Measurements from ENCODE around the gene C7. TPM values are rescaled to one million over a fixed set of nuclear protein-coding genes. Genes with fewer than 3 reads are reported as not detected.
"Not testable (repeated sequence)": the region's sequence is repeated elsewhere in the genome, so short reads cannot be mapped to it uniquely, and the experiment has no call there.

The C7 gene
- total RNA-seq, 6 experiments from 2014 or later = 49.0 to 191 (median 90.0) TPM

GRCh38 chr5:40871177-40871576 lies 38.1 kb upstream of the C7 start:
- no peak for ATAC-seq
- H3K4me1 ChIP-seq = no peaks in the 10 kb centered on the region
- H3K9me3 ChIP-seq = peaks cover 0 to 2% (median 0%) of the 10 kb centered on the region in 4 donors
- H3K27me3 ChIP-seq = no peaks in the 10 kb centered on the region
- no peak for TF ChIP-seq POLR2A (IDR thresholded peaks at IDR 0.05)
- 68% methylated on average over 4 of the region's 4 CpGs for WGBS (ENCODE audit: insufficient coverage, low coverage, low lambda C conversion rate, missing lambda C conversion rate)
- H3K27ac ChIP-seq = no peak overlapping the region
- no peak for DNase-seq
- no peak overlapping the region for H3K4me3 ChIP-seq
- H3K36me3 ChIP-seq = no peaks in the 10 kb centered on the region
- intact Hi-C loops (cut with DNase I) = no loop called here

DNA sequence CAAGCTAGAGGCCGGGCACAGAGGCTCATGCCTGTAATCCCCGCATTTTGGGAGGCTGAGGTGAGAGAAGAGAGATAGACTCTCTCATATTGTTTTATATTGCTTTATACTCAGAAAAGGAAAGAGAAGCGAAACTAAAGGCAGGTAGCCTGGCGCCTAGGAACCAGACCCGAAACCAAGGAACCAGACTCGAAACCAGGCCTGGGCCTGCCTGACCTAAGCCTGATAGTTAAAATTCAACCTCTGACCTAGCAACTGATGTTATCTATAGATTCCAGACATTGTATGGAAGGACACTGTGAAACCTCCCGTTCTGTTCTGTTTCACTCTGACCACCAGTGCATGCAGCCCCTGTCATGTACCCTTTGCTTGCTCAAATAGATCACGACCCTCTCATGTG lies 37.0 kb upstream of the C7 start:
- H3K27me3 ChIP-seq; DNase-seq; H3K36me3 ChIP-seq; H3K9me3 ChIP-seq; H3K4me3 ChIP-seq; ATAC-seq; H3K27ac ChIP-seq; intact Hi-C loops (cut with DNase I); H3K4me1 ChIP-seq: not testable (repeated sequence)
- WGBS (ENCODE audit: insufficient coverage, low coverage, low lambda C conversion rate, missing lambda C conversion rate) = 90% methylated on average over 6 of the region's 8 CpGs

DNA sequence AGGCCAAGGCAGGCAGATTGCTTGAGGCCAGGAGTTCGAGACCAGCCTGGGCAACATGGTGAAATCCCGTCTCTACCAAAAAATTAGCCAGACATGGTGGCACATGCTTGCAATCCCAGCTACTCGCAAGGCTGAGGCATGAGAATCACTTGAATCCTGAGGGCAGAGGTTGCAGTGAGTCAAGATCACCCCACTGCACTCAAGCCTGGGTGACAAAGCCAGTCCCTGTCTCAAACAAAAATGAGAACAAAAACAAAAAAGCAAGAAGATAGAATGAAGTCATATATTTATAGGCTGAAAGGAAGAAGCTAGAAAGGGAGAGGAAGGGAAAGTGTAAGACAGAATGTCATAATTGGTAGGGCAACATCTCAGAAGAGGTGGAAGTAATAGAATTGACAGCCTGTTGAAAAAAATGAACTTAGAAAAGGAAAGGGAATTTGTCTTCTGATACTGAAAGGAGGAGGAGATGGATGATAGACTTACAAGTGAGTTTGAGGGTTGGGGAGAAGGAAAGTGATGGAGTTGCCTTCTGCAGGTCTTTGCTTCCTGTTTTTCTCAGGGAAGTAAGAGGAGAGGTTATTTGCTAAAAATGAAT lies 35.9 kb upstream of the C7 start:
- Histone ChIP-seq H3K27ac (no peak overlapping the region), H3K4me1 (no peaks in the 10 kb centered on the region), H3K9me3 (peaks cover 0 to 2% (median 0%) of the 10 kb centered on the region in 4 donors), H3K36me3 (no peaks in the 10 kb centered on the region), H3K27me3 (no peaks in the 10 kb centered on the region), H3K4me3 (no peak overlapping the region)
- WGBS (ENCODE audit: insufficient coverage, low coverage, low lambda C conversion rate, missing lambda C conversion rate) = 94% methylated on average over 3 of the region's 3 CpGs
- no peak for ATAC-seq
- no peak for DNase-seq
- TF ChIP-seq, protein P1, sequence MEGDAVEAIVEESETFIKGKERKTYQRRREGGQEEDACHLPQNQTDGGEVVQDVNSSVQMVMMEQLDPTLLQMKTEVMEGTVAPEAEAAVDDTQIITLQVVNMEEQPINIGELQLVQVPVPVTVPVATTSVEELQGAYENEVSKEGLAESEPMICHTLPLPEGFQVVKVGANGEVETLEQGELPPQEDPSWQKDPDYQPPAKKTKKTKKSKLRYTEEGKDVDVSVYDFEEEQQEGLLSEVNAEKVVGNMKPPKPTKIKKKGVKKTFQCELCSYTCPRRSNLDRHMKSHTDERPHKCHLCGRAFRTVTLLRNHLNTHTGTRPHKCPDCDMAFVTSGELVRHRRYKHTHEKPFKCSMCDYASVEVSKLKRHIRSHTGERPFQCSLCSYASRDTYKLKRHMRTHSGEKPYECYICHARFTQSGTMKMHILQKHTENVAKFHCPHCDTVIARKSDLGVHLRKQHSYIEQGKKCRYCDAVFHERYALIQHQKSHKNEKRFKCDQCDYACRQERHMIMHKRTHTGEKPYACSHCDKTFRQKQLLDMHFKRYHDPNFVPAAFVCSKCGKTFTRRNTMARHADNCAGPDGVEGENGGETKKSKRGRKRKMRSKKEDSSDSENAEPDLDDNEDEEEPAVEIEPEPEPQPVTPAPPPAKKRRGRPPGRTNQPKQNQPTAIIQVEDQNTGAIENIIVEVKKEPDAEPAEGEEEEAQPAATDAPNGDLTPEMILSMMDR (IDR thresholded peaks at IDR 0.05) = no peak
- no peak for TF ChIP-seq POLR2A (IDR thresholded peaks at IDR 0.05)
- intact Hi-C loops (cut with DNase I) = no loop called here

DNA sequence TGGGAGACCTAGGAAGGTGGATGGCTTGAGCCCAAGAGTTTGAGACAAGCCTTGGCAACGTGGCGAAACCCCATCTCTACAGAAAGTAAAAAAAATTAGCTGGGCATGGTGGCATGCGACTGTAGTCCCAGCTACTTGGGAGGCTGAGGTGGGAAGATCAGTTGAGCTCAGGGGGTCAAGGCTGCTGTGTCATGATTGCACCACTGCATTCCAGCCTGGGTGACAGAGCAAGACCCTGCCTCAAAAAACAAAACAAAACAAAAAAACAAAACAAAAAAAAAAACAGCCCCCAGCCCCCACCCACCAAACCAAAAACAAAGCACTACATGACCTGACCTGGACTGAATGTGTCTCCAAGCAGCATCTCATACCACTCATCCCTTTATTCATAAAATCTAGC lies 33.3 kb upstream of the C7 start:
- no peaks in the 10 kb centered on the region for H3K36me3 ChIP-seq
- H3K4me3 ChIP-seq = no peak overlapping the region
- no peak for TF ChIP-seq POLR2A (IDR thresholded peaks at IDR 0.05)
- TF ChIP-seq, protein P1 (IDR thresholded peaks at IDR 0.05) = no peak
- no peaks in the 10 kb centered on the region for H3K27me3 ChIP-seq
- no peak overlapping the region for H3K27ac ChIP-seq
- ATAC-seq (no peak), DNase-seq (no peak)
- H3K4me1 ChIP-seq = no peaks in the 10 kb centered on the region
- 72% methylated on average over 3 of the region's 3 CpGs for WGBS (ENCODE audit: insufficient coverage, low coverage, low lambda C conversion rate, missing lambda C conversion rate)
- intact Hi-C loops (cut with DNase I) = no loop called here
- no peaks in the 10 kb centered on the region for H3K9me3 ChIP-seq

DNA sequence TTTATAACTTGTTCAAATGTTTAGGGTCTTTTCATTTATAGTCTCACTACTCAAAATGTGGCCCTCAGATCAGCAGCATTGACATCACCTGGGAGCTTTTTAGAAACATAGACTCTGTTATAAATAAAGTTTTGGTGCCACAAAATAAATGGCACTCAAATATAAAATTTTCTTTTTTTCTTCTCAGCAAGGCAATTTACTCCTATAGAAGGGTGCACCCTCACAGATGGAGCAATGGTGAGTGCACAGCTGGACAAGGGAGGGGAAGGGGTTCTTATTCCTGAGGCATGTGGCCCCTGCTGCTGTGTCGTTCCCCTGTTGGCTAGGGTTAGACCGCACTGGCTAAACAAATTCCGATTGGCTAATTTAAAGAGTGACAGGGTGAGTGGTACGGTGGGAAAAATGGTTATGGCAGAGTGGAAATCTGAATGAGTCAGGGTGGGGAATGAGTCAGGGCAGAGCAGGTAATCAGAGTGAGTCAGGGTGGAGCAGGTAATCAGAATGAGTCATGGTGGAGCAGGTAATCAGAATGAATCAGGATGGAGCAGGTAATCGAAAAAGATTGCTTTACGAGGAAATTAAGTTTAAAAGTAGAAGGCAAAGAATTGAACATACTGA lies 31.8 kb upstream of the C7 start:
- TF ChIP-seq, protein P1 (IDR thresholded peaks at IDR 0.05) = no peak
- TF ChIP-seq POLR2A (IDR thresholded peaks at IDR 0.05) = no peak
- Histone ChIP-seq H3K27me3 (no peaks in the 10 kb centered on the region), H3K4me3 (no peak overlapping the region), H3K4me1 (no peaks in the 10 kb centered on the region), H3K9me3 (no peaks in the 10 kb centered on the region), H3K36me3 (no peaks in the 10 kb centered on the region), H3K27ac (no peak overlapping the region)
- intact Hi-C loops (cut with DNase I) = no loop called here
- DNase-seq = no peak
- 90% methylated on average over 5 of the region's 6 CpGs for WGBS (ENCODE audit: insufficient coverage, low coverage, low lambda C conversion rate, missing lambda C conversion rate)
- ATAC-seq = no peak

Measured in right lobe of liver (tissue), 6 donors.